Measurements from ENCODE around the gene NALCN.

GRCh38 chr13:101390461-101390860 is 25.8 kb downstream of the NALCN start:
- TF ChIP-seq POLR2A (IDR thresholded peaks at IDR 0.05; ENCODE audit: low read length) (no peak), GATA1 (IDR thresholded peaks at IDR 0.05; ENCODE audit: low read depth, low read length) (no peak)
